Measurements from ENCODE around the gene ANAPC7. TPM values are rescaled to one million over a fixed set of nuclear protein-coding genes. Genes with fewer than 3 reads are reported as not detected.

ANAPC7 gene
- total and polyA plus RNA-seq, 9 of the 15 experiments (the other 6 are each of a cell fraction or from before 2014, with no cell fraction given), result 46.7 to 158 (median 109) TPM

- TF ChIP-seq RBBP5 (IDR thresholded peaks at IDR 0.05; ENCODE audit: borderline replicate concordance, insufficient read depth, low read length, poor library complexity, severe bottlenecking) (peak; percentile 95), AFF4 (CRISPR knock-in tag; IDR thresholded peaks at IDR 0.05) (peak; percentile 89), MXD1 (CRISPR knock-in tag; IDR thresholded peaks at IDR 0.05; ENCODE audit: borderline replicate concordance, poor library complexity, severe bottlenecking) (peak; percentile 85), ARID4B (CRISPR knock-in tag; IDR thresholded peaks at IDR 0.05) (peak; percentile 92), FOXA3 (CRISPR knock-in tag; conservative IDR thresholded peaks at IDR 0.05 in 1 of 2, IDR thresholded peaks at IDR 0.05 in 1 of 2) (peak; percentile 14 to 40; a peak in 1 of 4 replicates), ATF7 (IDR thresholded peaks at IDR 0.05) (peak; percentile 58; the same call in 1 of the 2 replicates), ZNF431 (CRISPR knock-in tag; IDR thresholded peaks at IDR 0.05) (0 out of 2 replicates have a peak, but pooled peaks have one; percentile 54), CREM (IDR thresholded peaks at IDR 0.05; ENCODE audit: low read depth) (peak; percentile 40), SIN3B (IDR thresholded peaks at IDR 0.05; ENCODE audit: low read depth) (peak; percentile 35; the same call in 1 of the 2 replicates), CREB1 (IDR thresholded peaks at IDR 0.05) (no peak), CREB1 (CRISPR knock-in tag; IDR thresholded peaks at IDR 0.05) (peak; percentile 48), HDAC2 (IDR thresholded peaks at IDR 0.05) (peak; percentile 82; the same call in 1 of the 2 replicates), EP400 (IDR thresholded peaks at IDR 0.05) (peak; percentile 98), HNRNPL (IDR thresholded peaks at IDR 0.05; ENCODE audit: low read depth, low read length) (0 out of 2 replicates have a peak, but pooled peaks have one; percentile 22), MLLT1 (IDR thresholded peaks at IDR 0.05) (0 out of 4 replicates have a peak, but pooled peaks of 1 of the 2 experiments have one; percentile 28), ZNF644 (tag; IDR thresholded peaks at IDR 0.05; ENCODE audit: low read depth) (peak; percentile 73; the same call in 1 of the 2 replicates)
Measured at GRCh38 chr12:110403146-110403975, at the start of gene ANAPC7 (continued).
